ENCODE measurements around the gene DDC.

- TF ChIP-seq CTCF (conservative IDR thresholded peaks at IDR 0.05) (no peak), EZH2 (IDR thresholded peaks at IDR 0.05; ENCODE audit: low read depth) (no peak)
Observed at GRCh38 chr7:50448823-50449222, 116.4 kb downstream of the DDC start.

All from PC-9 (cell line).